GM12892 (cell line): ENCODE results near the gene MCCC2.

Source experiments
- POLR2A ChIP-seq: IDR thresholded peaks from 2 replicates; pipeline ENCODE4 v1.6.1; 2011; ENCODE audit warnings: low read depth, low read length, control low read depth
- POLR2AphosphoS5 ChIP-seq: IDR thresholded peaks from 2 replicates; pipeline ENCODE4 v1.6.1; 2011; ENCODE audit warnings: low read depth, low read length, control low read depth
- TAF1 ChIP-seq: IDR thresholded peaks from 2 replicates; pipeline ENCODE4 v1.6.1; 2011; ENCODE audit warnings: low read depth, mild to moderate bottlenecking, control low read depth, low read length, borderline replicate concordance

DNA sequence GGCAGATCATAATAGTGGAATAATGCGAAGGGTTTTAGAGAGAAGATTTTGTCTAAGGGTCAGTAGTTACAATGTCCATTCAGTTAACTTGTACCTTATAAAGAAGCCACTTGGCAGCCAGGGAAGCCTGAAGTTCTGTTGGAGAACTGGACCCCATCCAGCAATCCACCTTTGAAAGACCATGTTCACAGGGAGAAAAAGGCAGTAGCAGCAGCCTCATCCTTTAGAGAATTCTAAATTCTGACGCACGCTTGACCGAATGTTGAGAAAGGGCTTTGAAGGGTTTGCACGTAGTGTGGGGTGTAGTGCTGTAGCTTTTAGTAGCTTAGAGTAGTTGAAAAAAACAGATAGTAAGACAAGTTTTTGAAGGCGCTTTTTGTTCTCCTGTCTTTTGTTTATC is 42.8 kb downstream of the MCCC2 start:
- no peak for TF ChIP-seq POLR2A
- no peak for TF ChIP-seq POLR2AphosphoS5
- TF ChIP-seq TAF1 = no peak
